A549 (cell line): Measurements from ENCODE around the gene RPAP3. TPM values are rescaled to one million over a fixed set of nuclear protein-coding genes. Genes with fewer than 3 reads are reported as not detected.
A peak's percentile ranks its signal among the peaks of the same experiment; 100 is the strongest.

Experiments used
- ATAC-seq, 2 experiments: fragments of 200-7000 bp in 1 of 2; fragments of >200 bp in 1 of 2; cut with Nextera tagmentation in 1 of 2; cut with Tn5 transposase in 1 of 2; 3 replicates each; pipeline versions ENCODE4 v1.8.0 to v1.9.1; 2018 to 2020; ENCODE audit warnings: mild to moderate bottlenecking in 1 of 2, moderate library complexity in 1 of 2
- CTCF ChIA-PET: fragments of 300-600 bp; sonication (Branson Sonifier 250); formaldehyde crosslinking; extraction: SDS; loops from one replicate; lab custom pipeline; 2021; ENCODE audit warnings: antibody characterized with exemption, inconsistent platforms; lab: Yijun Ruan, JAX
- POLR2A ChIA-PET: fragments of 350-600 bp; formaldehyde crosslinking; extraction: SDS; loops from one replicate; lab custom pipeline; 2021; ENCODE audit warnings: antibody characterized with exemption, inconsistent platforms; lab: Yijun Ruan, JAX
- DNase-seq, 2 experiments: peaks; one replicate each; pipeline versions ENCODE4 v3.0.0 to v3.0.0-alpha.2; 2011 to 2016; ENCODE audit warnings: low read depth in 1 of 2, low spot score in 1 of 2
- FAIRE-seq: peaks from 2 replicates; lab custom pipeline; 2011; peaks lifted over from hg19 to GRCh38; lab: Jason Lieb, UNC
- H3K27ac ChIP-seq, 2 experiments: fragments of >200 bp; sonication (Bioruptor Twin); formaldehyde crosslinking; 3 replicates each; pipeline ENCODE4 v1.5.1; 2016 to 2017
- H3K4me1 ChIP-seq: fragments of >200 bp; sonication (Bioruptor Twin); formaldehyde crosslinking; 3 replicates; pipeline ENCODE4 v1.6.1; 2016
- H3K4me2 ChIP-seq: fragments of >200 bp; sonication (Bioruptor Twin); formaldehyde crosslinking; 3 replicates; pipeline ENCODE4 v1.6.1; 2016
- H3K4me3 ChIP-seq: fragments of >200 bp; sonication (Bioruptor Twin); formaldehyde crosslinking; 3 replicates; pipeline ENCODE4 v1.5.1; 2016
- H3K9me3 ChIP-seq: fragments of >200 bp; sonication (Bioruptor Twin); formaldehyde crosslinking; 3 replicates; pipeline ENCODE4 v1.6.1; 2016
- CHD4 ChIP-seq: fragments of 200-600 bp; sonication (generic); IDR thresholded peaks from 2 replicates; pipeline ENCODE4 v1.6.1; 2016; ENCODE audit warnings: antibody characterized with exemption, mild to moderate bottlenecking, borderline replicate concordance
- EHF ChIP-seq: fragments of 250-450 bp; sonication (Bioruptor Pico); IDR thresholded peaks from 2 replicates; pipeline ENCODE4 v1.5.0; 2020; ENCODE audit warnings: mild to moderate bottlenecking
- EHMT2 ChIP-seq: fragments of 200-600 bp; sonication (generic); IDR thresholded peaks from 2 replicates; pipeline ENCODE4 v1.6.1; 2016; ENCODE audit warnings: antibody characterized with exemption, low read depth, mild to moderate bottlenecking, moderate library complexity
- ELK1 ChIP-seq: fragments of 150-350 bp; IDR thresholded peaks from 2 replicates; pipeline ENCODE4 v1.6.1; 2014; ENCODE audit warnings: low read depth, mild to moderate bottlenecking, low read length
- ESRRA ChIP-seq: fragments of 150-350 bp; IDR thresholded peaks from 2 replicates; pipeline ENCODE4 v1.6.1; 2014; ENCODE audit warnings: mild to moderate bottlenecking, low read length, borderline replicate concordance
- FOSL2 ChIP-seq, 2 experiments: fragments of 450-650 bp in 1 of 2; fragments of >200 bp in 1 of 2; sonication (Bioruptor Twin) in 1 of 2; formaldehyde crosslinking; IDR thresholded peaks; 2 replicates each; pipeline versions ENCODE4 v1.5.0 to v1.6.1; 2016 to 2020; ENCODE audit warnings: mild to moderate bottlenecking in 1 of 2, moderate library complexity in 1 of 2
- HMGXB4 ChIP-seq: fragments of 250-450 bp; sonication (Bioruptor Pico); IDR thresholded peaks from 2 replicates; pipeline ENCODE4 v1.5.0; 2021; ENCODE audit warnings: mild to moderate bottlenecking, moderate library complexity, borderline replicate concordance
- HOXB5 ChIP-seq: fragments of 250-450 bp; sonication (Bioruptor Pico); IDR thresholded peaks from 2 replicates; pipeline ENCODE4 v1.5.0; 2020; ENCODE audit warnings: mild to moderate bottlenecking, moderate library complexity
- KDM5A ChIP-seq: fragments of 200-600 bp; sonication (generic); IDR thresholded peaks from 2 replicates; pipeline ENCODE4 v1.6.1; 2016; ENCODE audit warnings: antibody characterized with exemption, mild to moderate bottlenecking
- MAFK ChIP-seq: fragments of 450-650 bp; IDR thresholded peaks from 2 replicates; pipeline ENCODE4 v1.6.1; 2014; ENCODE audit not compliant: partially characterized antibody
- MAX ChIP-seq: IDR thresholded peaks from 2 replicates; pipeline ENCODE4 v1.6.1; 2012
- MAZ ChIP-seq: fragments of 150-350 bp; IDR thresholded peaks from 2 replicates; pipeline ENCODE4 v1.6.1; 2014; ENCODE audit warnings: antibody characterized with exemption, low read depth, low read length, borderline replicate concordance
- MYC ChIP-seq: IDR thresholded peaks from 2 replicates; pipeline ENCODE4 v1.6.1; 2012; ENCODE audit warnings: mild to moderate bottlenecking, inconsistent platforms, low read length, improper control_type of control experiment, borderline replicate concordance
- POLR2A ChIP-seq: IDR thresholded peaks from 2 replicates; pipeline ENCODE4 v1.6.1; 2012; ENCODE audit warnings: mild to moderate bottlenecking, low read length
- RAD21 ChIP-seq, 2 experiments: fragments of >200 bp in 1 of 2; sonication (Bioruptor Twin) in 1 of 2; formaldehyde crosslinking in 1 of 2; IDR thresholded peaks in 1 of 2; conservative IDR thresholded peaks in 1 of 2; 2 replicates in 1 of 2; 3 replicates in 1 of 2; pipeline ENCODE4 v1.6.1; 2012 to 2018; ENCODE audit warnings: inconsistent platforms in 1 of 2
- RARB ChIP-seq: fragments of 250-450 bp; sonication (Bioruptor Pico); IDR thresholded peaks from 2 replicates; pipeline ENCODE4 v1.8.0; 2021; ENCODE audit warnings: mild to moderate bottlenecking, moderate library complexity
- RFX5 ChIP-seq: fragments of 450-650 bp; IDR thresholded peaks from 2 replicates; pipeline ENCODE4 v1.7.1; 2014; ENCODE audit warnings: antibody characterized with exemption, mild to moderate bottlenecking, moderate library complexity
- SMC3 ChIP-seq: fragments of >200 bp; sonication (Bioruptor Twin); formaldehyde crosslinking; IDR thresholded peaks from 3 replicates; pipeline ENCODE4 v1.6.1; 2018; ENCODE audit warnings: inconsistent platforms
- SREBF2 ChIP-seq: fragments of 450-650 bp; IDR thresholded peaks from 2 replicates; pipeline ENCODE4 v1.6.1; 2014; ENCODE audit warnings: mild to moderate bottlenecking, moderate library complexity
- TFCP2L1 ChIP-seq: fragments of 250-450 bp; sonication (Bioruptor Pico); IDR thresholded peaks from 2 replicates; pipeline ENCODE4 v1.5.0; 2021; ENCODE audit warnings: mild to moderate bottlenecking
- TP53 ChIP-seq: fragments of 250-450 bp; sonication (Bioruptor Pico); IDR thresholded peaks from 2 replicates; pipeline ENCODE4 v1.5.0; 2021; ENCODE audit warnings: mild to moderate bottlenecking, moderate library complexity
- ZFP36 ChIP-seq: fragments of 450-650 bp; IDR thresholded peaks from 2 replicates; pipeline ENCODE4 v1.6.1; 2014; ENCODE audit warnings: borderline replicate concordance; ENCODE audit not compliant: partially characterized antibody
- ZNF302 ChIP-seq: fragments of 250-450 bp; sonication (Bioruptor Pico); IDR thresholded peaks from 2 replicates; pipeline ENCODE4 v1.9.0; 2021; ENCODE audit warnings: inconsistent platforms, mild to moderate bottlenecking, moderate library complexity
- ZSCAN20 ChIP-seq: fragments of 250-450 bp; sonication (Bioruptor Pico); IDR thresholded peaks from 2 replicates; pipeline ENCODE4 v1.8.0; 2022; ENCODE audit warnings: mild to moderate bottlenecking, moderate library complexity
- WGBS: methylation state at CpG from one replicate; pipeline ENCODE4 v1.1.6; 2017; ENCODE audit errors: missing lambda C conversion rate; 5-methylcytosine and 5-hydroxymethylcytosine counted together
- polyA plus RNA-seq, 4 experiments: library from polyadenylated mRNA; depleted of rRNA in 3 of 4; stranded (reverse); fragments of >200 nt; fragmentation: RNase III in 1 of 4; extraction: RNeasy Plus Mini Kit Qiagen cat#74134 plus additional on column Dnase treatment in 1 of 4; gene quantifications; 2 replicates in 3 of 4; 3 replicates in 1 of 4; pipeline ENCODE4 v1.2.3, GENCODE V29; 2011 to 2017
- TF ChIP-seq, protein P1 (sequence below): fragments of >200 bp; sonication (Bioruptor Twin); formaldehyde crosslinking; IDR thresholded peaks from 3 replicates; pipeline ENCODE4 v1.5.1; 2016

The RPAP3 gene
- polyA plus RNA-seq, 2 of the 4 experiments (the other 2 are of a cell fraction), result 51.6 to 74.6 TPM

DNA sequence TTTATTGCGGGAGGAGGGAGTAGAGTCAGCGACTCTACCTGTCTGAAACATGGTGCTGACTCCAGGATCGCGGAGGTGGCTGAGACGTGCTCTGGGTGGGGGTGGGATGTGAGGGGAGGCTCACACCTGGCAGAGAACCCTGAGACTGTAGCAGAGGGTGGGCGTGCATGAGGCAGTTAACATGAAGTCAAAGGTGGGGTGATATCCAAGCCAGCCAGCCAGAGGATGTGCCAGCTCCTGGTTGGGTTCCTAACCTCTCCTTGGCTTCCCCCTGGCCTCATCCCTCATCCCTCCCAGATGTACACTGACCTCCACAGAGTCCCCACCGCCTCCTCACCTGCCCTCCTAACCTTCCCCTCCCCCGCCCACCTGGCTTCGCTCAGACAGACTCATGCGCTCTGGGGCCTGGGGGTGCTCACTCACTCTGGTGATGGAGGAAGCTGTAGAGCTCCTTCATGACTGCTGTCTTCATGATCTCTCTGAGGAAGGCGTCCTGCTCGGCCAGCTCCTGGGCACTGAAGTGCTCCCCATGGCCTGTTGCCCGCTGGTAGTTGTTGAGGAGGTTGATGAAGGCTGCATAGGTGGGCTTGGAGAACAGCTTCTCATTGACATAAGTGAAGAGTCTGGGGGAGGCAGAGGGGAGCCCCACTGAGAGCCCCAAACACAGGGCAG lies 10.2 kb upstream of the RPAP3 start:
- ATAC-seq, result peak in 1 of 2 experiments; percentile 3; a peak in 1 of 6 replicates
- Histone ChIP-seq H3K4me3 (no peak overlapping the region), H3K9me3 (no peaks in the 10 kb centered on the region), H3K27ac (no peak overlapping the region), H3K4me2 (no peak overlapping the region), H3K4me1 (peaks cover 9% of the 10 kb centered on the region)
- DNase-seq, result no peak
- no peak for FAIRE-seq
- POLR2A ChIA-PET, result no interaction called here
- WGBS, result 92% methylated on average over 7 of the region's 13 CpGs
- CTCF ChIA-PET, result interaction anchor here (0.6 to 17.4 kb wide), 37 partner anchors 9 to 1016 kb away, joined by 3 to 343 read pairs (median 4); partner anchors contain the start of genes ASB8, ENDOU, RAPGEF3 and RPAP3
- TF ChIP-seq MAFK (no peak), ZNF302 (CRISPR knock-in tag) (no peak), ESRRA (no peak), POLR2A (no peak), MAZ (no peak), HOXB5 (CRISPR knock-in tag) (no peak), HMGXB4 (no peak), EHF (CRISPR knock-in tag) (no peak), ELK1 (no peak), TFCP2L1 (no peak), ZFP36 (no peak), EHMT2 (no peak), SMC3 (no peak), SREBF2 (no peak), FOSL2 (IDR thresholded peaks at IDR 0.05) (no peak), FOSL2 (CRISPR knock-in tag; IDR thresholded peaks at IDR 0.05) (no peak)

DNA sequence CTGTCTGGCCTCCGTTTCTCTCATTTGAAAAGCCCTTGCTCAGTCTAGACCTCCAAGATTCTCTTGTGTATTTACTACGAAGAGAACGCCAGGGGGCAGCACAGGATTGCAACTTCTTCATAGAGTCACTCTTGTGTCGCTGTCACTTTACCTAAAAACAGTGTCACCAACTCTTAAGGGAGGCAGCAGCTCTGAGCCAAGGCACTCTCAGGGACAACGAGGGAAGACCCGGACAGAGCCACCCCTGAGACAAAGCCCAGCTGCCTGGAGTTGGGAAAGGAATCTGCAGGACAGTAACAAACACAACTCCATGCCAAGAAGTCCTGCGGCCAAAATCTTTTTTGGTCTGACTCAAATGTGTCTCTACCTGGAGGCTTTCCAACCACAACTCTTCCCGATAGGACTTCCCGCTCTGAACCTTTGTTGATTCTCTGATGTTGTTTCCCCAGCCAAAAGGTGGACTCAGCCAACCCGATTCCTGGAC lies 9.6 kb upstream of the RPAP3 start:
- POLR2A ChIA-PET, result no interaction called here
- Histone ChIP-seq H3K4me1 (peaks cover 9% of the 10 kb centered on the region), H3K27ac (no peak overlapping the region), H3K4me2 (no peak overlapping the region; the same call in 2 of the 3 replicates), H3K9me3 (no peaks in the 10 kb centered on the region), H3K4me3 (no peak overlapping the region)
- CTCF ChIA-PET, result interaction anchor here (0.6 to 17.4 kb wide), 43 partner anchors 8 to 1016 kb away, joined by 3 to 343 read pairs (median 4); partner anchors contain the start of genes ASB8, ENDOU, RAPGEF3 and RPAP3
- 18% methylated on average over 10 of the region's 10 CpGs for WGBS
- peak; percentile 56 to 82; a peak in 4 of 6 replicates for ATAC-seq
- peak; percentile 32 for FAIRE-seq
- TF ChIP-seq ELK1 (no peak), RAD21 (conservative IDR thresholded peaks at IDR 0.05 in 1 of 2, IDR thresholded peaks at IDR 0.05 in 1 of 2) (peak; percentile 90 to 93), CHD4 (no peak), ZSCAN20 (CRISPR knock-in tag) (no peak), RFX5 (no peak), KDM5A (no peak), MYC (no peak), RARB (CRISPR knock-in tag) (no peak), TP53 (CRISPR knock-in tag) (no peak), MAZ (no peak), SMC3 (peak; percentile 83), MAX (no peak), ESRRA (no peak)
- TF ChIP-seq, protein P1, sequence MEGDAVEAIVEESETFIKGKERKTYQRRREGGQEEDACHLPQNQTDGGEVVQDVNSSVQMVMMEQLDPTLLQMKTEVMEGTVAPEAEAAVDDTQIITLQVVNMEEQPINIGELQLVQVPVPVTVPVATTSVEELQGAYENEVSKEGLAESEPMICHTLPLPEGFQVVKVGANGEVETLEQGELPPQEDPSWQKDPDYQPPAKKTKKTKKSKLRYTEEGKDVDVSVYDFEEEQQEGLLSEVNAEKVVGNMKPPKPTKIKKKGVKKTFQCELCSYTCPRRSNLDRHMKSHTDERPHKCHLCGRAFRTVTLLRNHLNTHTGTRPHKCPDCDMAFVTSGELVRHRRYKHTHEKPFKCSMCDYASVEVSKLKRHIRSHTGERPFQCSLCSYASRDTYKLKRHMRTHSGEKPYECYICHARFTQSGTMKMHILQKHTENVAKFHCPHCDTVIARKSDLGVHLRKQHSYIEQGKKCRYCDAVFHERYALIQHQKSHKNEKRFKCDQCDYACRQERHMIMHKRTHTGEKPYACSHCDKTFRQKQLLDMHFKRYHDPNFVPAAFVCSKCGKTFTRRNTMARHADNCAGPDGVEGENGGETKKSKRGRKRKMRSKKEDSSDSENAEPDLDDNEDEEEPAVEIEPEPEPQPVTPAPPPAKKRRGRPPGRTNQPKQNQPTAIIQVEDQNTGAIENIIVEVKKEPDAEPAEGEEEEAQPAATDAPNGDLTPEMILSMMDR, result peak; percentile 93
- peak; percentile 76 to 80 for DNase-seq
